ENCODE results near the gene UBE2C. TPM values are rescaled to one million over a fixed set of nuclear protein-coding genes. Genes with fewer than 3 reads are reported as not detected.
"Not testable (repeated sequence)": the region's sequence is repeated elsewhere in the genome, so short reads cannot be mapped to it uniquely, and the experiment has no call there.

Gene UBE2C
- total and polyA plus RNA-seq, 2 experiments from 2014 or later: 26.7 to 46.9 TPM

- H3K36me3 ChIP-seq (replicated peaks; ENCODE audit: insufficient read depth, low read depth): no peaks in the 10 kb centered on the region
- H3K79me2 ChIP-seq: peaks cover 14% of the 10 kb centered on the region
- 98% methylated on average over 11 of the region's 11 CpGs for WGBS (ENCODE audit: low lambda C conversion rate, missing lambda C conversion rate)
Observed at GRCh38 chr20:45796337-45797065, 15.9 kb upstream of the UBE2C start.

GRCh38 chr20:45797510-45797909, 14.9 kb upstream of the UBE2C start:
- not testable (repeated sequence) for H2AFZ ChIP-seq; H3K79me2 ChIP-seq; H4K20me1 ChIP-seq (ENCODE audit: insufficient read depth, poor library complexity, severe bottlenecking); H3K4me1 ChIP-seq (ENCODE audit: insufficient read depth); H3K36me3 ChIP-seq (replicated peaks; ENCODE audit: insufficient read depth, low read depth); H3K9me2 ChIP-seq (replicated peaks; ENCODE audit: insufficient read depth); H3K27ac ChIP-seq; H3K9me3 ChIP-seq (ENCODE audit: low read depth); H3K4me2 ChIP-seq; H3K27me3 ChIP-seq; DNase-seq (ENCODE audit: low spot score); H3K4me3 ChIP-seq
- WGBS (ENCODE audit: low lambda C conversion rate, missing lambda C conversion rate): no CpG with 5 or more reads among the region's 1 CpG

More at GRCh38 chr20:45796337-45797065, 15.9 kb upstream of the UBE2C start:
- no peak for DNase-seq (ENCODE audit: low spot score)
- Histone ChIP-seq H3K9me3 (ENCODE audit: low read depth) (no peaks in the 10 kb centered on the region), H3K27me3 (no peaks in the 10 kb centered on the region), H4K20me1 (ENCODE audit: insufficient read depth, poor library complexity, severe bottlenecking) (no peaks in the 10 kb centered on the region), H3K27ac (no peak overlapping the region), H3K9me2 (replicated peaks; ENCODE audit: insufficient read depth) (no peaks in the 10 kb centered on the region), H3K4me2 (no peak overlapping the region), H3K4me1 (ENCODE audit: insufficient read depth) (peaks cover 7% of the 10 kb centered on the region), H3K4me3 (no peak overlapping the region), H2AFZ (no peak overlapping the region)
- TF ChIP-seq EZH2phosphoT487 (IDR thresholded peaks at IDR 0.05; ENCODE audit: low read depth, severe bottlenecking, unreplicated experiment) (no peak), EZH2 (IDR thresholded peaks at IDR 0.05; ENCODE audit: borderline replicate concordance) (no peak), CTCF (IDR thresholded peaks at IDR 0.05; ENCODE audit: poor library complexity) (no peak)

- not testable (repeated sequence) for H3K27me3 ChIP-seq; H3K9me2 ChIP-seq (replicated peaks; ENCODE audit: insufficient read depth); H3K79me2 ChIP-seq; H3K4me1 ChIP-seq (ENCODE audit: insufficient read depth); H2AFZ ChIP-seq; H3K36me3 ChIP-seq (replicated peaks; ENCODE audit: insufficient read depth, low read depth); H4K20me1 ChIP-seq (ENCODE audit: insufficient read depth, poor library complexity, severe bottlenecking); H3K27ac ChIP-seq; H3K9me3 ChIP-seq (ENCODE audit: low read depth); H3K4me3 ChIP-seq; H3K4me2 ChIP-seq; DNase-seq (ENCODE audit: low spot score)
- WGBS (ENCODE audit: low lambda C conversion rate, missing lambda C conversion rate): 79% methylated on average over 3 of the region's 3 CpGs
Observed at GRCh38 chr20:45797955-45798354, 14.5 kb upstream of the UBE2C start.

- H3K27me3 ChIP-seq: no peaks in the 10 kb centered on the region
- H2AFZ ChIP-seq: no peak overlapping the region
- H3K9me3 ChIP-seq (ENCODE audit: low read depth): no peaks in the 10 kb centered on the region
- no peak overlapping the region for H3K4me2 ChIP-seq
- no peaks in the 10 kb centered on the region for H4K20me1 ChIP-seq (ENCODE audit: insufficient read depth, poor library complexity, severe bottlenecking)
- TF ChIP-seq EZH2phosphoT487 (IDR thresholded peaks at IDR 0.05; ENCODE audit: low read depth, severe bottlenecking, unreplicated experiment) (no peak), EZH2 (IDR thresholded peaks at IDR 0.05; ENCODE audit: borderline replicate concordance) (no peak), CTCF (IDR thresholded peaks at IDR 0.05; ENCODE audit: poor library complexity) (peak; percentile 63)
- DNase-seq (ENCODE audit: low spot score): peak; percentile 79
- H3K4me3 ChIP-seq: no peak overlapping the region
- no peaks in the 10 kb centered on the region for H3K36me3 ChIP-seq (replicated peaks; ENCODE audit: insufficient read depth, low read depth)
- H3K79me2 ChIP-seq: no peaks in the 10 kb centered on the region
- 41% methylated on average over 4 of the region's 4 CpGs for WGBS (ENCODE audit: low lambda C conversion rate, missing lambda C conversion rate)
- H3K27ac ChIP-seq: peak overlapping the region; percentile 34
- H3K4me1 ChIP-seq (ENCODE audit: insufficient read depth): no peaks in the 10 kb centered on the region
- H3K9me2 ChIP-seq (replicated peaks; ENCODE audit: insufficient read depth): no peaks in the 10 kb centered on the region
Observed at GRCh38 chr20:45798935-45799642, 13.4 kb upstream of the UBE2C start.

All from hepatocyte (in vitro differentiated cells).